SU-DHL-6 (cell line): ENCODE measurements around the gene CCN2.

Experiments
- H2AFZ ChIP-seq: fragments of 200-600 bp; sonication (generic); 2 replicates; pipeline ENCODE4 v1.6.1; 2014; ENCODE audit warnings: low read depth, mild to moderate bottlenecking, moderate library complexity, mixed read lengths, antibody characterized with exemption, low read length; ENCODE audit not compliant: severe bottlenecking
- H3F3A ChIP-seq: fragments of 200-600 bp; shearing (Covaris generic); 2 replicates; pipeline ENCODE4 v1.6.0; 2016; ENCODE audit warnings: antibody characterized with exemption, mild to moderate bottlenecking; ENCODE audit not compliant: insufficient read depth
- H3K27ac ChIP-seq: fragments of 200-600 bp; sonication (generic); 2 replicates; pipeline ENCODE4 v1.5.1; 2016; ENCODE audit warnings: low read depth, mild to moderate bottlenecking, low read length, moderate library complexity, mixed read lengths
- H3K27me3 ChIP-seq: fragments of 200-600 bp; sonication (generic), shearing (Covaris generic); 2 replicates; pipeline ENCODE4 v1.6.0; 2014; ENCODE audit warnings: mild to moderate bottlenecking, low read length
- H3K36me3 ChIP-seq: fragments of 200-600 bp; sonication (generic); 2 replicates; pipeline ENCODE4 v1.6.1; 2014; ENCODE audit warnings: mild to moderate bottlenecking, low read length, mixed read lengths
- H3K4me2 ChIP-seq: fragments of 300-600, 200-600 bp; shearing (Covaris generic), sonication (generic); 2 replicates; pipeline ENCODE4 v1.6.0; 2014; ENCODE audit warnings: low read length, low read depth, mild to moderate bottlenecking; ENCODE audit not compliant: poor library complexity, severe bottlenecking
- H3K4me3 ChIP-seq: fragments of 200-600 bp; sonication (generic); 2 replicates; pipeline ENCODE4 v1.5.1; 2014; ENCODE audit warnings: antibody characterized with exemption, low read length, mild to moderate bottlenecking, mixed read lengths; ENCODE audit not compliant: insufficient read depth, poor library complexity, severe bottlenecking
- H3K79me2 ChIP-seq: fragments of 200-600 bp; sonication (generic); 2 replicates; pipeline ENCODE4 v1.6.1; 2014; ENCODE audit warnings: mild to moderate bottlenecking, low read length, moderate library complexity; ENCODE audit not compliant: insufficient read depth
- H3K9ac ChIP-seq: fragments of 200-600 bp; sonication (generic); 2 replicates; pipeline ENCODE4 v1.7.0; 2014; ENCODE audit warnings: mild to moderate bottlenecking, low read length
- H3K9me2 ChIP-seq: fragments of 200-600 bp; sonication (generic); replicated peaks from 2 replicates; pipeline ENCODE4 v1.6.1; 2014; ENCODE audit warnings: low read length; ENCODE audit not compliant: insufficient read depth
- H3K9me3 ChIP-seq: fragments of 200-600 bp; sonication (generic); 2 replicates; pipeline ENCODE4 v1.6.1; 2014; ENCODE audit warnings: low read length, mixed read lengths; ENCODE audit not compliant: insufficient read depth
- H4K20me1 ChIP-seq: fragments of 200-600 bp; sonication (generic); 2 replicates; pipeline ENCODE4 v1.6.1; 2014; ENCODE audit warnings: low read depth, mild to moderate bottlenecking, antibody characterized with exemption, low read length, moderate library complexity, mixed read lengths
- CTCF ChIP-seq: fragments of 200-600 bp; sonication (generic); IDR thresholded peaks from one replicate; pipeline ENCODE4 v1.5.1; 2017; ENCODE audit warnings: antibody characterized with exemption, mild to moderate bottlenecking, low read length, moderate library complexity; ENCODE audit not compliant: insufficient read depth, poor library complexity, severe bottlenecking
- EZH2phosphoT487 ChIP-seq: fragments of 200-600 bp; sonication (generic), shearing (Covaris generic); conservative IDR thresholded peaks from 2 replicates; pipeline ENCODE4 v1.6.1; 2018; ENCODE audit warnings: mild to moderate bottlenecking, antibody characterized with exemption, low read length, moderate library complexity, mixed read lengths

The CCN2 gene

GRCh38 chr6:131981624-131981978 is 30.4 kb upstream of the CCN2 start:
- TF ChIP-seq EZH2phosphoT487 (no peak), CTCF (no peak)
- Histone ChIP-seq H3K79me2 (no peaks in the 10 kb centered on the region), H2AFZ (no peak overlapping the region), H3F3A (no peaks in the 10 kb centered on the region), H3K9ac (no peak overlapping the region), H3K9me2 (no peaks in the 10 kb centered on the region), H4K20me1 (no peaks in the 10 kb centered on the region), H3K27me3 (no peaks in the 10 kb centered on the region), H3K27ac (no peak overlapping the region), H3K4me3 (no peak overlapping the region), H3K36me3 (no peaks in the 10 kb centered on the region), H3K4me2 (no peak overlapping the region), H3K9me3 (no peaks in the 10 kb centered on the region)

- H3K4me2 ChIP-seq = no peak overlapping the region
- no peaks in the 10 kb centered on the region for H3K9me2 ChIP-seq
- no peak for TF ChIP-seq CTCF
- TF ChIP-seq EZH2phosphoT487 = no peak
- H4K20me1 ChIP-seq = no peaks in the 10 kb centered on the region
- no peak overlapping the region for H3K27ac ChIP-seq
- H3F3A ChIP-seq = no peaks in the 10 kb centered on the region
- H3K9me3 ChIP-seq = no peaks in the 10 kb centered on the region
- no peaks in the 10 kb centered on the region for H3K79me2 ChIP-seq
- no peaks in the 10 kb centered on the region for H3K27me3 ChIP-seq
- H3K36me3 ChIP-seq = no peaks in the 10 kb centered on the region
- no peak overlapping the region for H3K9ac ChIP-seq
- no peak overlapping the region for H3K4me3 ChIP-seq
- no peak overlapping the region for H2AFZ ChIP-seq
Observed at GRCh38 chr6:131980791-131981623, 29.8 kb upstream of the CCN2 start.

- H3K4me3 ChIP-seq = no peak overlapping the region
- no peaks in the 10 kb centered on the region for H4K20me1 ChIP-seq
- H3K27ac ChIP-seq = no peak overlapping the region
- H3K9ac ChIP-seq = no peak overlapping the region
- no peak overlapping the region for H2AFZ ChIP-seq
- H3F3A ChIP-seq = no peaks in the 10 kb centered on the region
- H3K79me2 ChIP-seq = no peaks in the 10 kb centered on the region
- no peak for TF ChIP-seq EZH2phosphoT487
- no peak for TF ChIP-seq CTCF
- no peaks in the 10 kb centered on the region for H3K36me3 ChIP-seq
- no peaks in the 10 kb centered on the region for H3K9me2 ChIP-seq
- no peaks in the 10 kb centered on the region for H3K9me3 ChIP-seq
- H3K4me2 ChIP-seq = no peak overlapping the region
- H3K27me3 ChIP-seq = no peaks in the 10 kb centered on the region
Observed at GRCh38 chr6:131980338-131980790, 29.2 kb upstream of the CCN2 start.
